ENCODE data around the gene CAMK2G.

DNA sequence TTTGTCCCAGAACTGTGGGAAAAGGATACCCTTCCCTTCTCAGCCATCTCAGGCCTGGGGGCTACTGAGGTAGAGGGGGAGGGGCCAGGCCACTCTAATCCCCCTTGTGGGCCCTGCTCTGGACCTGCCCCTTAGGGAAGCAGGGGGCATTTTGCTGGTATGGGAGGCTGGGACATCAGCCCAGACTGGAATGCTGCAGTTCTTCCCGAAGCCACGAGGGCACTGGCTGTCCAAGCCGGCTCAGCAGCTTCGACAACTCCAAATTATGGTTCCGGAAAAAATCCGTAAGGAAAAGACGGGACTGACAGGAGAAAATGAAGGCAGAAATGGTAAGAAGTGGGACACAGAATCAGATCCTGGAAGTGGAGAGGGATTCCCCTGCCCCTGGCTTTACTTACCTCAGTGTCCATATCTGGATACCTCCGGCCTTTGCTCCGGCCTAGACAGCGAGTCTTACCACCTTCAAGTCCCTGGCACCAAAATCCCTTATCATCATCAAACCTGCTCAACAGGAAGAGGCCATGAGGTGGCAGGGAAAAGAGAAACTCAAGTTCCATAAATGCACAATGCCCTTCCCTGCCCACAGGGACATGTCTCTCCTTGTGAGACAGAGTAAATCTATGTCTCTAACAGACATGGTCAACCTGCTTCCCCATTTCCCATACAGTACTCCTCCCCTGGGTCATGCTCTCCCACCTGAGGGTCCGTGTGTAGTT is 71.9 kb downstream of the CAMK2G start:
- TF ChIP-seq CTCF (conservative IDR thresholded peaks at IDR 0.05 in 1 of 2, IDR thresholded peaks at IDR 0.05 in 1 of 2; ENCODE audit: extremely low read depth in 1 of 2, insufficient read depth in 1 of 2, low read depth in 1 of 2, low read length in 2 of 2) (peak; percentile 13 to 19), EZH2 (IDR thresholded peaks at IDR 0.05; ENCODE audit: borderline replicate concordance, low read length) (no peak)
